ENCODE results near the gene EMILIN2.

- TF ChIP-seq CTCF (IDR thresholded peaks at IDR 0.05): no peak
- no peak for TF ChIP-seq POLR2AphosphoS5 (IDR thresholded peaks at IDR 0.05)
- peak in 1 of 4 donors; percentile 15 for TF ChIP-seq POLR2A (IDR thresholded peaks at IDR 0.05)
- TF ChIP-seq EP300 (IDR thresholded peaks at IDR 0.05): peak in 1 of 4 donors; percentile 12
Observed at GRCh38 chr18:2939317-2939716, 92.5 kb downstream of the EMILIN2 start.
